Endothelial cell of umbilical vein (primary cell): ENCODE results near the gene METRNL.

Experiments
- CTCF ChIP-seq, 2 donors: IDR thresholded peaks; 1 replicate in 1 of 2; 2 replicates in 1 of 2; pipeline ENCODE4 v1.5.1; 2011; ENCODE audit warnings: low read length in 2 of 2, mild to moderate bottlenecking in 2 of 2, moderate library complexity in 2 of 2, control low read depth in 1 of 2, inconsistent platforms in 1 of 2, low read depth in 1 of 2; ENCODE audit not compliant: insufficient read depth in 1 of 2; ENCODE audit errors: extremely low read depth in 1 of 2
- EZH2 ChIP-seq: IDR thresholded peaks from 2 replicates; pipeline ENCODE4 v1.6.1; 2012; ENCODE audit warnings: borderline replicate concordance, low read depth, mild to moderate bottlenecking, moderate library complexity, low read length, inconsistent platforms; ENCODE audit not compliant: severe bottlenecking
- FOS ChIP-seq: IDR thresholded peaks from 2 replicates; pipeline ENCODE4 v1.6.1; 2011; ENCODE audit warnings: mild to moderate bottlenecking, low read length, moderate library complexity, borderline replicate concordance; ENCODE audit not compliant: insufficient read depth
- GATA2 ChIP-seq: IDR thresholded peaks from 2 replicates; pipeline ENCODE4 v1.7.0; 2011; ENCODE audit warnings: low read depth, mild to moderate bottlenecking, moderate library complexity, mixed read lengths, low read length; ENCODE audit not compliant: insufficient read length, insufficient read depth
- JUN ChIP-seq: IDR thresholded peaks from 2 replicates; pipeline ENCODE4 v1.6.1; 2011; ENCODE audit warnings: borderline replicate concordance, low read depth; ENCODE audit not compliant: insufficient read length, insufficient read depth
- MAX ChIP-seq: IDR thresholded peaks from 2 replicates; pipeline ENCODE4 v1.6.1; 2011; ENCODE audit not compliant: insufficient read depth, insufficient read length
- MYC ChIP-seq: IDR thresholded peaks from one replicate; pipeline ENCODE4 v1.6.1; 2011; ENCODE audit warnings: mild to moderate bottlenecking, low read depth, low read length
- POLR2A ChIP-seq: IDR thresholded peaks from 2 replicates; pipeline ENCODE4 v1.6.1; 2012; ENCODE audit warnings: low read depth, mild to moderate bottlenecking, control low read depth, low read length
- POLR2AphosphoS5 ChIP-seq: IDR thresholded peaks from 2 replicates; pipeline ENCODE4 v1.6.1; 2012; ENCODE audit warnings: low read depth, mild to moderate bottlenecking, control low read depth, low read length, moderate library complexity; ENCODE audit not compliant: insufficient read depth

GRCh38 chr17:83106913-83107655 is 27.7 kb downstream of the METRNL start:
- TF ChIP-seq POLR2A = no peak
- TF ChIP-seq CTCF (IDR thresholded peaks at IDR 0.05; ENCODE audit: extremely low read depth in 1 of 2, insufficient read depth in 1 of 2, low read depth in 1 of 2, low read length in 2 of 2) = no peak
- no peak for TF ChIP-seq FOS
- no peak for TF ChIP-seq JUN
- TF ChIP-seq POLR2AphosphoS5 = no peak
- TF ChIP-seq EZH2 = no peak
- TF ChIP-seq MAX = no peak
- no peak for TF ChIP-seq GATA2
- TF ChIP-seq MYC = no peak
